ENCODE results near the gene DHX35.
"Not testable (repeated sequence)": the region's sequence is repeated elsewhere in the genome, so short reads cannot be mapped to it uniquely, and the experiment has no call there.

DHX35 gene

DNA sequence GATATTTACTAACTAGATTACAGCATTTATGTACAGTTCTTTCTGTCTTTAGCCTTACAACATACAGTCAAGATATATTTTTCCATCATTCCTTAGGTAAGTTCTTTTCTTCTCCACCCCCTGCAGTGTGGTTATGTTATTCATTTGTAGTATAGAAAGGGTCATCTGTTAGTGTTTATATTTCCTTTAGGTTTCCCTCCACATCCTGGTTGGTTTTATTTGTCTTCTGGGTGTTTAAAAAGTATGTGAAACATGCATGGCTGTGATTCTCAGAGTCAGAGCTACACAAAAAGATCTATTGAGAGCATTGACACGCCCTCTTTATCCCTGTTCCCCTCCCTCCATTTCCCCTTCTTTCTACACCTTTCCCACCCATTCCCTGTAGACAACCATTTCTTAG, 20.1 kb downstream of the DHX35 start:
- no peak for DNase-seq

DNA sequence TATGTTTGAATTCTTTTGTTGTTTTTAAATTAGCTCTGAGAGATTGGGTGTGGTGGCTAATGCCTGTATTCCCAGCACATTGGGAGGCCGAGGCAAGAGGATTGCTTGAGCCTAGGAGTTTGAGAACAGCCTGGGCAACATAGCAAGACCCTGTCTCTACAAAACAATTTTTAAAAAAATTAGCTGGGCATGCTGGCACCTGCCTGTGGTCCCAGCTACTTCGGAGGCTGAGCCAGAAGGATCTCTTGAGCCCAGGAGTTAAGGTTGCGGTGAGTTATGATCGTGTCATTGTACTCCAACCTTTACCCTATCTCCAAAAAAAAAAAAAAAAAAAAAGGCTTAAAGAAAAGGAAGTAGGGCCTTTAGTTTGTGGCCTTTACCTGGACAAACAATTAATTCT, 22.9 kb downstream of the DHX35 start:
- no peak for DNase-seq

DNA sequence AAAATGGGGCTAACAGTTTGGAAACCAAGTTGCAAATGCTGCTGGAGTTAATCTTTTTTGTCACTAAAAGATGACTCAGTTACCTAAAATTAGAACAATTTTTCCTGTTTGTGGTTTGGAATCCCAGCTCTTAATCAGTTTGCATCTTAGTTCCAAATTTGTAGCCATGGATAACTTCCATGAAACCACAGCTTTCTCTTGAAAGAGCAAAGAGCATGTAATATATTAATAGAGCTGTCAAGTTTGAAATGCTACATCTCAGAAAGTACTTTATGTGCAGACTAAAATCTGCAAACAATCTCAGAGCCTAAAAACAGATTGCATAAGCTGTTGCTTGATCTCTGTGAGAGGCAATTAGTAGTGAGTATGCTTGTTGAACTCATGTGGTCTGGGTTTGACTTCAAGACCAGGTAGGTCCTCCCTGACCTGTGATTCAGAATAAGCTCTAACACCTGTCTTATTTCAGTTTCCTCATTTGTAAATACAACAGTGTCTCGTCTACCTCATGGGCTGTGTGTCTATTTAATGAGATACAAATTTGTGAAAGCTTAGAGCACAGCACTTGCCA, 23.5 kb downstream of the DHX35 start:
- DNase-seq = no peak

GRCh38 chr20:38986663-38987062, 24.5 kb downstream of the DHX35 start:
- DNase-seq = no peak

GRCh38 chr20:38987777-38988176, 25.6 kb downstream of the DHX35 start:
- no peak for DNase-seq

DNA sequence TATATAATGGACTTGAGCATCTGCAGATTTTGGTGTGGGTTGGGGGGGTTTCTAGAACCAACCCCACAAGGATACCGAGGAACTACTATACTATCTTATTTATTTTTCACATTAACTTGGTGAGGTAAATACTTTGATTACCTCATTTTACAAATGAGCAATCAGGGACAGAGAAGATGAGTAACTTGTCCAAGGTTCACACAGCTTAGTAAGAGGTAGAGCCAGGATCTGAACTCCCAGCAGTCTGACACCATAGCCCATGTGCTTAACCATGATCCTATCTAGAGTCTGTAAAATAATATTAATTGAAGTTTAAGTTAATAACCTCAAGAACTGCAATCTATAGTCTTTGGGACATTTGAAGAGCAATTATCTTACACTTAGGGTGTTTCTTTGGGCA, 28.6 kb downstream of the DHX35 start:
- DNase-seq = no peak

GRCh38 chr20:38991814-38992704, 29.9 kb downstream of the DHX35 start:
- no peak for DNase-seq

DNA sequence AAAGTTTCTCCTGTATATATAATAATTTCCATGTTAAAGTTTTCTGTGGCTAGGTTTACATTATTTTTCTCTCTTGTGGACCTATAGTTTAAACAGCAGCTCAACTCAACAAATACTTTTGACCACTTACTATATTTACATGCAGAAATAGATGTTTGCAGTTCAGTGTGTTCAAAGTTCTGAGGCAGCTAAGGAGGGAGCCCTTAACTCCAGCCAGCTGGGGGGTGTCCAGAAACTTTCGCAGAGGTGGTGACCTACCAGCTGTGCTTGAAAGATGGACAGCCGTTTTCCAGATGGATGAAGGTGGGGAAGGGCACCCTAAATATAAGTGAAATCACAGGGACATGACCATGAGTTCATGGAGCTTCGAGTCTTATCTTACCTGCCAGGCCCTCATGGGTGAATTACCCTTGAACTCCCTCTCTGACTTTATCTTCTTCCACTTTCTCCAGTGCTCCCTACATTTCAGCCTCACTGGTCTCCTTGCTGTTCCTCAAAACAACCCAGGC, 33.4 kb downstream of the DHX35 start:
- DNase-seq = no peak

- not testable (repeated sequence) for DNase-seq
Observed at GRCh38 chr20:38996866-38997265, 34.7 kb downstream of the DHX35 start.

DNA sequence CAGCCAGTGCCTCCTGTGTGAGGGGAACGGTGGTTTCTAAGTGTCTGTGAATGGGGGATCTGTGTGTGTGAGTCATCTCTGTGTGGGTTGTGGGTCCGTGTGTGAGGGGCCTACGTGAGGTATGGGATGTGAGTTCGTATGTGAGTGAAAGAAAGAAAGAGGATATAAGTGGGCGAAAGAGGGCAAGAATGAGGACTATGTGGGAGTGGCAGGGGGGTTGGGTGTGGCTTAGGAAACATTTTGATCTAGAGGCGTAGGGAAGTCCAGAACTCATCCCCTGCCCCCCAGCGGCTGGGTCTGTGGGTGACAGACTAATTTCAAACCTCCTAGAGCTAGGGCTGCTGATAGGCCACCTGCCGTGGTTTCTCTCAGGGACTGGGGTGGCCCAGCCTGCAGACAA, 35.5 kb downstream of the DHX35 start:
- DNase-seq = no peak

GRCh38 chr20:38999217-38999616, 37.1 kb downstream of the DHX35 start:
- no peak for DNase-seq

GRCh38 chr20:38999965-39000910, 38.1 kb downstream of the DHX35 start:
- DNase-seq = no peak

- DNase-seq = no peak
Observed at GRCh38 chr20:39004508-39004907, 42.4 kb downstream of the DHX35 start.

GRCh38 chr20:39009348-39009747, 47.2 kb downstream of the DHX35 start:
- DNase-seq = no peak

DNA sequence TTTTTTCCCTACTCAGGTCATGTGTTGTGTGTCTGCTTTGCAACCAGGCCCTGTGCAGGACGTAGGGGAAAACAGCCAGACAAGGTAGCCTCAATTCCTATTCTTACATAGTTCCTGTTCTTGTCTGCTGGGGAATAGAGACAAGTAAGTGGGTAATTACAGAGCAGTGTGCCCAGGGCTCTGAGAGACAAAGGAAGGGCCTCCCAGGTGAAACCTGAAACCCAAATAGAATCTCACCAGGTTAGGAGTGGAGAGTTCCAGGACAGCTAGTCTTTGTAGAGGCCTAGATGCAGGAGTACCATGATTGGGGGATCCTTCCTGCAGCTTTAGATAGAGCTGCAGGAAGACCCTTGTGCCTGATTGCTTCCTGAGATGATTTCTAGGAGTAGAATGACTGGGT, 48.4 kb downstream of the DHX35 start:
- DNase-seq = peak; percentile 39

DNA sequence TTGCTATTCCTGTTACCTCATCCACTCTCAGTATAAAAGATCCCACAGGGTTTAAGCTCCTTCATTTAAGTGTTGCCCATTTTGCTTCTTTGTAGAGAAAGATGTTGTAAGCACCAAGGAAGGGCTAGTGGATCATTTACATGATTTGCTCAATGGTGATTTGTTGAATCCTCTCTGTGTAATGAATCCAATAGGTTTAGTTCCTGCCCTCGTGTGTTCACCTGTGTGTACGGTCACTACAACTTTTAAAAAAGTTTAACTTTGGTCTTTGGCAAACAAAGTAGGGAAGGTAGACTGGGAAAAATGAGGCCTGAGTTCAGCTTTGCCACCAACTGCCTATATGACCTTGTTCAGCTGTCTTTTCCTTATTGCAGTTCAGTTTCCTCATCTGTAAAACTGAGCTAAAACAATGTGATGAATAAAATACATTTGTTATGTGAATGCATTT, 51.5 kb downstream of the DHX35 start:
- DNase-seq = no peak

DNA sequence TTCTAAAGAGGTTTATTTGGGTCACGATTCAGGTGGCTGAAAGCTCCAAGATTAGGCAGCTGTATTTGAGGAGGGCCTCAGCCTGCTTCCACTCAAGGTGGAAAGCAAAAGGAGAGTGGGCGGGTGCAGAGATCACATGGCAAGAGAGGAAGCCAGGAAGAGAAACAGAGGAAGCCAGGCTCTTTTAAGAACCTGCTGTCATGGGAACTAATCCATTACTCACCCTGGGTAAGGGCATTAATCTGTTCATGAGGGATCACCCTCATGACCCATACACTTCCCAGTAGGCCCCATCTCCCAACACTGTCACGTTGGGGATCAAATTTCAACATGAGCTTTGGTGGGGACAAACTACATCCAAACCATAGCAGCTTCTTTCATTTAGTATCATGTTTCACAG, 53.9 kb downstream of the DHX35 start:
- DNase-seq = no peak

DNA sequence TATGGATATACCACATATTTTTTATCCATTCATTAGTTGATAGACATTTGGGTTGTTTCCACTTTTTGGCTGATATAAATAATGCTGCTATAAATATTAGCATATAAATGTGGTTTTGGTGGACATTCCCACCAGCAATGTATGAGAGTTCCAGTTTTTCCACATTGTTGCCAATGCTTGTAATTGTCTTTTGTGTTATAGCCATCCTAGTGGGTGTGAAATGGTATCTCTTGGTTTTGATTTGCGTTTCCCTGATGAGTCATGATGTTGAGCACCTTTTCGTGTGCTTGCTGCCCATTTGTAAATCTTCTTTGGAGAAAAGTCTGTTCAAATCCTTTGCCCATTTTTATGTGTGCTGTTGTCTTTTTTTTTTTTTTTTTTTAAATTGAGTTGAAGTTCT, 54.4 kb downstream of the DHX35 start:
- DNase-seq = no peak

DNA sequence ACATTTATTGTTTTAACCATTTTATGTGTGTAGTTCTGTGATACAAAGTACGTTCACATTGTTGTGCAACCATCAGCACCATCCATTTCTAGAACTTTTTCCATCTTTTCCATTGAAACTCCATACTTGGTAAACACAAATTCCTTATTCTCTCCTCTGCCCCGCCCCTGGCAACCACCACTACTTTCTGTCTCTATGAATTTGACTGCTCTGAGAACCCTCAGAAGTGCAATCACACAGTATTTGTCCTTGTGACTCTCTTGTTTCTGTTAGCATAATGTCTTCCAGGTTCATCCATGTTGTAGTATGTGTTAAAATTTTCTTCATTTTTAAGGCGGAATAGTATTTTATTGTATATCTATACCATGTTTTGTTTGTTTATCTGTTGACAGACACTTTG, 56.9 kb downstream of the DHX35 start:
- DNase-seq = no peak

- no peak for DNase-seq
Observed at GRCh38 chr20:39019805-39020325, 57.7 kb downstream of the DHX35 start.

- DNase-seq = no peak
Observed at GRCh38 chr20:39021748-39022147, 59.6 kb downstream of the DHX35 start.

DNA sequence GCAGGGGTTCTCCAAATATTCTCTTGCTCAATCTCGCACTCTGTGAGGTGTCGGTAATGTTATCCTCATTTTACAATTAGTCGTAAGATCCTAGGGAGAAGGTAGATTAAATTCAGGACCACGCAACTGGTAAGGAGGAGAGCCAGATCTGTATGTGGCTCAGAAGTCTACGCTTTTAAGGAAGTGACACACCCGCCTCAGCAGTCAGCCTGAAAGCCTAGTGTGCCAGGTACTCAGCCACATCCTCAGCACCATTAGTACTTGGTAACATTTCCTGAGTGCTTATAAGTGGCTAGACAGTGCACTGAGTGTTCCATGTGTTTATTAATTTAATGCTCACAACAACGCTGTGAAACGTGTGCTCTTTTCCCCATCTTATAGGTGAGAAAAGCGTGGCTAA, 63.7 kb downstream of the DHX35 start:
- DNase-seq = no peak

GRCh38 chr20:39029364-39029763, 67.2 kb downstream of the DHX35 start:
- no peak for DNase-seq

Data from NCI-H2227 treated with DMSO at 0.1 percent for 48 hours (cell line).